Epithelial cell of esophagus (primary cell): ENCODE data around the gene GLCCI1.

Source experiments
- DNase-seq: peaks from one replicate; pipeline ENCODE4 v3.0.0; 2010; ENCODE audit warnings: low read depth
- H3K4me3 ChIP-seq: 2 replicates; pipeline ENCODE4 v1.5.1; 2011; ENCODE audit warnings: mild to moderate bottlenecking, low read length, control low read depth
- TF ChIP-seq, protein P1 (sequence below): IDR thresholded peaks from 2 replicates; pipeline ENCODE4 v1.5.1; 2011; ENCODE audit warnings: low read depth, mild to moderate bottlenecking, low read length, control low read depth, inconsistent platforms; ENCODE audit not compliant: insufficient read depth; ENCODE audit errors: missing control alignments

The GLCCI1 gene

DNA sequence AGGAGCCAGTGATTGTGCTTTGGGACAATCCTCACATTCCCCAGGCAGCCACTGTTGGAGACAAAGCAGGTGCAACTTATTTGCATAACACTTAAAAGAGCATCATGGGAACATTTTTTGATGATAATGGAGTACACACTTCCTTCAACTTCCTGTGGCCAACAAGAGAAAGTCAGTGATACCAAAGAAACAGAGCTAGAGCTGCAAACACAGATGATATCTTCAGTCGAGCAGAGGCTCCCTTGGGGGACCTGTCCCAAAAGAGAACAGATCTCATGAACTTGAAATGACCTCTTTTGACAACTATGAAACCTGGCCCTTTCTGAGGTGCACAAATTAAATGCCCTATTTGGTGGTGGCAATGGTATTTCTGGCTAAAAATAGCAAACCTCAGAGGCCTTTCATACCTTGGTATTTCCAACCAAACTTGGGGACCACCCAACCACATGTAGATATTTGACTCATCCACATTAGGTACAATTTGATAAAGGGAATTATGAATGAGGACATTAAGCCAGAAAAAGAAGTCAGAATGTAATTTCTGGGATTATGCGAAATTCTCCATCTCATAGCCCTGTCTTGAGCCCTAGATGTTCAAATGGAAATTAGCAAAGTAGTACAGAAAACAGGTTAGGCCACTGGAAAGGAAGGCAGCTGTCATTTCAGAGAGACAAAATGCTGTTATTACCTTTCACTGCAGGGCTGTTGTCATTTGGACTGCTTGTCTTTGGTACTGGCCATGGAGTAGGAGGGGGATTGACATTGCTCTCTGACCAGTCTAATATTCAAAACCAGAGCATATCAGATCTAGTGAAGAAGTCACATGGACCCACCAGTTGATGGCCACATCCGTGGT lies 147.2 kb downstream of the GLCCI1 start:
- TF ChIP-seq, protein P1, sequence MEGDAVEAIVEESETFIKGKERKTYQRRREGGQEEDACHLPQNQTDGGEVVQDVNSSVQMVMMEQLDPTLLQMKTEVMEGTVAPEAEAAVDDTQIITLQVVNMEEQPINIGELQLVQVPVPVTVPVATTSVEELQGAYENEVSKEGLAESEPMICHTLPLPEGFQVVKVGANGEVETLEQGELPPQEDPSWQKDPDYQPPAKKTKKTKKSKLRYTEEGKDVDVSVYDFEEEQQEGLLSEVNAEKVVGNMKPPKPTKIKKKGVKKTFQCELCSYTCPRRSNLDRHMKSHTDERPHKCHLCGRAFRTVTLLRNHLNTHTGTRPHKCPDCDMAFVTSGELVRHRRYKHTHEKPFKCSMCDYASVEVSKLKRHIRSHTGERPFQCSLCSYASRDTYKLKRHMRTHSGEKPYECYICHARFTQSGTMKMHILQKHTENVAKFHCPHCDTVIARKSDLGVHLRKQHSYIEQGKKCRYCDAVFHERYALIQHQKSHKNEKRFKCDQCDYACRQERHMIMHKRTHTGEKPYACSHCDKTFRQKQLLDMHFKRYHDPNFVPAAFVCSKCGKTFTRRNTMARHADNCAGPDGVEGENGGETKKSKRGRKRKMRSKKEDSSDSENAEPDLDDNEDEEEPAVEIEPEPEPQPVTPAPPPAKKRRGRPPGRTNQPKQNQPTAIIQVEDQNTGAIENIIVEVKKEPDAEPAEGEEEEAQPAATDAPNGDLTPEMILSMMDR, result no peak
- DNase-seq, result no peak
- H3K4me3 ChIP-seq, result no peak overlapping the region

DNA sequence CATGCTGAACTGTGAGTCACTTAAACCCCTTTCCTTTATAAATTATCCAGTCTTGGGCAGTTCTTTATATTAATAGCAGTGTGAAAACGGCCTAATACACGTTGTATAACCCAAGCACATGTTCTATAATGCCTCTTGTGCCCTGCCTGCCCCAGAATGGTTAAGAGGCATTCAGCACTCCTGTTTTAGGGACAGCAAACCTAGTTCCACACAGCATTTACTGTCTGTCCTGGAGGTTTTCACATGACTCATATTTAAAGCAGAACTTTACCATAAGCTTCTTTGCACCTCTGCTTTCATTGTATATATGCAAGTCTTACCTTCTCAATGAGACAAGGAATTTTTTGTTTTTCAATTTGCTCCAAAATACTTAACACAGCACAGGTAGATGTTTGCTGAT lies 148.6 kb downstream of the GLCCI1 start:
- no peak for DNase-seq
- H3K4me3 ChIP-seq, result no peak overlapping the region
- TF ChIP-seq, protein P1, result no peak

DNA sequence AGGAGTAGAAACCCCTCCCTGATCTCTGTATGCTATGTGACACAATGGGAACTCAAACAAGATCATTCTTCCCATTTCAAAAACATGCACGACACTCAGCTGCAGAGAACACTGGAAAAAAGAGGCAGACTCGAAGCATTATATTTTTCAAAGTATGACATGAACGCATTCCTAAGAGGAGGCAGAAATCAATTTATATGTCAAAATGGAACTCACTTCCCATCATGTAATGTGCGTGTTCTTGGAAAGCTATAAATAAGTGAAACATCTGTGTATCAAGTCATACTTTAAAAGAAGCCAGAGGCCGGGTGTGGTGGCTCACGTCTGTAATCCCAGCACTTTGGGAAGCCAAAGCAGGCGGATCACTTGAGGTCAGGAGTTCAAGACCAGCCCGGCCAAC lies 150.7 kb downstream of the GLCCI1 start:
- no peak for DNase-seq
- no peak overlapping the region for H3K4me3 ChIP-seq
- TF ChIP-seq, protein P1, result no peak

DNA sequence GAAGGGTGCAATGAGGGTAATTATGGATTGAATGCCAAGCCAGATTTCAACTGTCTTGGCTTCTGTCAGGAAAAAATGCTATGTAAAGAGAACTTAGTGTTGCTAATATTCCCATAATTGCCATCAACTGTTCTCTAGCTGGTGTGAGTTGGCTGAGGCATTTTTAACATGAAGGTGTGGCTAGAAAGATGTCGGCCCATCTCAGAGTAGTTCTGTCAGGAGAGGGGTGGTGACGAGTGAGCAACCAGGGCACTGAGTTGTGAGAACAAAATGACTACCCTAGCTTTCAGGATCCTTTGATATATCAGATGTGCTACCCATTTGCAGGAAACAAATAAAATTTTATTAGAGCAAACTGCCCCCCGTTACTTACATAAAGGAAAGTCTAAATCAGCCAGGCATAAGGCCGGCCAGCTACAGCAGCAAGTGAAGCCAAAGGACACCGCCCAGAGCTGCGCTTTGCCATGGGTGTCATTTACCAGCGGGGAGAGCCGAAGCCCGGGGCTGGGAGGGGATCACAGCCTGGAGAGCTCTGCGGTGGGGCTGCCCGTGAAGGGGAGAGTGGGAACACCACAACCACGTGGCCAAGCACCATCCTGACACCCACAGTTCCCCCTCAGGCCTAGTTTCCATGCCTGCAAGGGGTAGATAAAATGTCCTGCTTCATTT lies 151.9 kb downstream of the GLCCI1 start:
- TF ChIP-seq, protein P1, result no peak
- no peak for DNase-seq
- no peak overlapping the region for H3K4me3 ChIP-seq

DNA sequence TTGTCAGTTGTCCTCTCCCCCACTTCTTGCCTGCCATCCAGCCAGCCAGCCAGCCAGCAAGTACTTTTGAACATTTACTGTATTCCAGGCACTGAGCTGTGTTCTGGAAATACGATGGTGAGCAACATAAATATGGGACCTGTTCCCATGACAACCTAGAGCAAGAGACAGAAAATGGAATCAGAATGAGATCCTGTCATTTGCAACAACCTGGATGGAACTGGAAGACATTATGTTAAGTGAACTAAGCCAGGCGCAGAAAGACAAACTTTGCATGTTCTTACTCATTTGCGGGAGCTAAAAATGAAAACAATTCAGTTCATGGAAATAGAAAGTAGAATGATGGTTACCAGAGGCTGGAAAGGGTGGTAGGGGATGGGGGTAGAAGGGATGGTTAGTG lies 152.6 kb downstream of the GLCCI1 start:
- DNase-seq, result no peak
- TF ChIP-seq, protein P1, result no peak
- H3K4me3 ChIP-seq, result no peak overlapping the region

DNA sequence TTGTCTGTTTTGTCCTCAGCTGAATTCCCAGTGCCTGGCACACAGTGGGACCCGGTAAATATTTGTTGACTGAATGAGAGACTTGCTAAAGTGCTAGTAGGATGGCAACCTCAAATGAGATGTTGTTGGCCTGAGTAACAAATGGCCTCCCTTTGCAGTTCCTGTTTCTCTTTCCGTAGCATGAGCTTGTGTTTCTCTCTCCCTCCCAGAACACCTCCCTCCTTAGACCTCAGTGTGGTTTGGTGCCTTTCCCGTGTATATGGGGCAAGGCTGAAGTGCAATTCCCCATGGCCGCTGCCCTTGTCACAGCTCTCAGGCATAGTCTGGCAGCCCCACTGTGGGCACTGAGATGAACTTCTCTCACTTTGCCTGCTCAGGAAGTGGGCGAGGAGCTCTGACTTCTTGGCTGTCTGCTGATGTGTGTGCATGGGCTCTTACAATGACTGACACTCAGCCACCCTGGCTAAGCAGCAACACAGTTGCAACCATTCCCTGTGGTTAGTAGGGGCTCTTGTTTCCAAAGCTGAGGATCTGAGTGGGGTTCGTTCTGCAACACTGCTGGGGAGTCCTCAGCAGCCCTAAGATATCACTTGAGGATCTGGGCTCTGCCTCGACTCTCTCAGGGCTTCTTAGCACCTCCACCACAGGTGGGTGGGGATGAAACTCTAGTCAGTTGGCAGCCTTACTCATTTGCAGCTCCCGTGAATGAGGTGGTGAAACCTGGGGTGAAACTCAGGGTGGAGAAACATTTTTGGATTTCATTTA lies 157.3 kb downstream of the GLCCI1 start:
- TF ChIP-seq, protein P1, result no peak
- peak; percentile 27 for DNase-seq
- no peak overlapping the region for H3K4me3 ChIP-seq
